ENCODE measurements around the gene ADNP2.
"Not testable (repeated sequence)": the region's sequence is repeated elsewhere in the genome, so short reads cannot be mapped to it uniquely, and the experiment has no call there.

ADNP2 gene

DNA sequence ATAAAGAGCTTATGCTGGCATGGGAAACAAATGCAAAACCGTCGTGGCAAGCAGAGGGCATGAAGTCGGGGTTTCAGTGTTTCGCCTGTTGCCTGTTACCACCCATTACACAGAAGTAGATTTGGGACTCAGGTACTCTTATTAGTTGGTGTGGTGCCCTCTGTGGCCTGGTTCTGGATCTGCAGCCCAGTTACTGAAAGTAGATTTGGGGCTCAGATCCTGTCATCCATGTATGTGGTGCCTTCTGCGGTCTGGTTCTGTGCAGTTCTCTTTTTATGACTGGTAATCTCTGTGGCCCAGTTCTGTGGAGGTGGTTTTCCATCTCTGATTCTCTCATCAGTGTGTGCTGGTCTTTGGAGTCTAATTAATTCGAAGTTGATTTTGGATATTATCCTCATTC lies 45.2 kb downstream of the ADNP2 start:
- Histone ChIP-seq H3K9ac (ENCODE audit: low read depth, low read length) (no peak overlapping the region), H3K4me3 (ENCODE audit: low read depth, low read length) (no peak overlapping the region)

DNA sequence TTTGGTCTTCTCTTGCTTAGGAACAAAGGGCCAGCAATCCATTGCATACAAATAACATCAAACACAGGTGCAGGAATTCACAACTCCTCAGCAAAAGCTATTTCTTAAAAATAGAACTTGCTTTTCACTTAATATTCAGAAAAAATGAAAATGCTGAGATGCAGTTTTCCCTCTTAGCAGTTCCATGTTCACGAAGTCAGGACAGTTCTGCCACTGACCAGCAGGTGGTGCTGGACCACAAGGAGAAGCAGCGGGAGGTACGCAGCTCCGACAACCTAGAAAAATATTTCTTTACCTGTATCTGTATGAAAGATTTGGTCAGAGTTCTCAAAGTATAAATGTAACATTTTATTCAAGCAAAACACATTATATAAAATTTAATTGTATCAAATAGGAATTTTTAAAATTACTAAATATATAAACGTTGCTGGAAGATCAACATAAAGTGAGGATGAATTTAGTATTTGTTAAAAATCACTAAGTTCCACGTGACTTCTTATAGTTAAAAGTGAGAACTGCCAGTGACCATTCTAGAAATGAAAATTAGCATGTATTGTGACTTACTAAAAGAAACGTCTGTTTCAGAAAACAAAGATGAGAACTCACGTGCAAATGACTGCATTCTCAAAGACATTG lies 48.8 kb downstream of the ADNP2 start:
- Histone ChIP-seq H3K9ac (ENCODE audit: low read depth, low read length) (no peak overlapping the region), H3K4me1 (ENCODE audit: control insufficient read depth, insufficient read depth, low read length) (no peaks in the 10 kb centered on the region), H3K27me3 (ENCODE audit: control insufficient read depth, insufficient read depth, low read length) (no peaks in the 10 kb centered on the region), H3K9me3 (ENCODE audit: control insufficient read depth, insufficient read depth, low read length) (no peaks in the 10 kb centered on the region), H3K36me3 (ENCODE audit: control insufficient read depth, insufficient read depth, low read length) (no peaks in the 10 kb centered on the region), H3K4me3 (ENCODE audit: low read depth, low read length) (no peak overlapping the region)

More for the DNA sequence above, 45.2 kb downstream of the ADNP2 start:
- Histone ChIP-seq H3K36me3 (ENCODE audit: control insufficient read depth, insufficient read depth, low read length) (peaks cover 7% of the 10 kb centered on the region), H3K27me3 (ENCODE audit: control insufficient read depth, insufficient read depth, low read length) (no peaks in the 10 kb centered on the region), H3K4me1 (ENCODE audit: control insufficient read depth, insufficient read depth, low read length) (no peaks in the 10 kb centered on the region), H3K9me3 (ENCODE audit: control insufficient read depth, insufficient read depth, low read length) (no peaks in the 10 kb centered on the region)

GRCh38 chr18:80158365-80158764 lies 49.3 kb downstream of the ADNP2 start:
- H3K9me3 ChIP-seq (ENCODE audit: control insufficient read depth, insufficient read depth, low read length) = no peaks in the 10 kb centered on the region
- H3K36me3 ChIP-seq (ENCODE audit: control insufficient read depth, insufficient read depth, low read length) = no peaks in the 10 kb centered on the region
- no peaks in the 10 kb centered on the region for H3K27me3 ChIP-seq (ENCODE audit: control insufficient read depth, insufficient read depth, low read length)
- no peak overlapping the region for H3K4me3 ChIP-seq (ENCODE audit: low read depth, low read length)
- H3K9ac ChIP-seq (ENCODE audit: low read depth, low read length) = no peak overlapping the region
- H3K4me1 ChIP-seq (ENCODE audit: control insufficient read depth, insufficient read depth, low read length) = no peaks in the 10 kb centered on the region

GRCh38 chr18:80159713-80160636 lies 50.9 kb downstream of the ADNP2 start:
- Histone ChIP-seq H3K9me3 (ENCODE audit: control insufficient read depth, insufficient read depth, low read length) (peaks cover 3% of the 10 kb centered on the region), H3K36me3 (ENCODE audit: control insufficient read depth, insufficient read depth, low read length) (no peaks in the 10 kb centered on the region), H3K27me3 (ENCODE audit: control insufficient read depth, insufficient read depth, low read length) (no peaks in the 10 kb centered on the region), H3K9ac (ENCODE audit: low read depth, low read length) (no peak overlapping the region), H3K4me1 (ENCODE audit: control insufficient read depth, insufficient read depth, low read length) (no peaks in the 10 kb centered on the region), H3K4me3 (ENCODE audit: low read depth, low read length) (no peak overlapping the region)

DNA sequence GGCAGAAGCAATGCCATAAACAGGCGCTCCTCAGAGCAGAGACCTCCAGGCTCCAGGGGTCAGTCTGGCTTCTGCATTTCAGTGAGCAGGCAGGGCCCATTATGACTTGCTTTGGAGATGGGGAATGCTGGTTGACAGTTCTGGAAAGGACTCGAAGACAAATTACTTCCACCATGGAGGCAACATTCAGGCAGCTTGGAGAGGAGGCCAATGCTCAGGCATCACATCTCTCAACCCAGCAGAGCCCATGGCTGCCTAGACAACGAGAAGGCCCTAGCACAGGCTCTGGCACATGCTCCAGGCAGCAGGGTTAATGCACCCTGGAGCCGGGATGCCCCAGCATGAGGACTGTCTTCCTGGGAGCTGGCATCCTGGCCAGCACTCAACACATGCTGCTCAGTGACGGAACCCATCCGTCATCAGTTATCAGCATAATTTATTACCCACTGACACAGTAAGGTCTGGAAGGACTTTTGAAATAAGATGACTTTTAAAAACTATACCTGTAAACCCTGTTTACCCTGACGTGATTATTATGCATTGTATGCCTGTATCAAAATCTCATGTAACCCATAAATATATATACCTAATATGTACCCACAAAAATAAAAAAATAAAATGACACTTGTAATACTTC lies 52.8 kb downstream of the ADNP2 start:
- H3K4me1 ChIP-seq (ENCODE audit: control insufficient read depth, insufficient read depth, low read length) = no peaks in the 10 kb centered on the region
- no peak overlapping the region for H3K4me3 ChIP-seq (ENCODE audit: low read depth, low read length)
- no peak overlapping the region for H3K9ac ChIP-seq (ENCODE audit: low read depth, low read length)
- H3K36me3 ChIP-seq (ENCODE audit: control insufficient read depth, insufficient read depth, low read length) = no peaks in the 10 kb centered on the region
- H3K9me3 ChIP-seq (ENCODE audit: control insufficient read depth, insufficient read depth, low read length) = peaks cover 3% of the 10 kb centered on the region
- no peaks in the 10 kb centered on the region for H3K27me3 ChIP-seq (ENCODE audit: control insufficient read depth, insufficient read depth, low read length)

GRCh38 chr18:80163183-80163582 lies 54.1 kb downstream of the ADNP2 start:
- H3K9ac ChIP-seq (ENCODE audit: low read depth, low read length) = no peak overlapping the region
- no peaks in the 10 kb centered on the region for H3K27me3 ChIP-seq (ENCODE audit: control insufficient read depth, insufficient read depth, low read length)
- no peaks in the 10 kb centered on the region for H3K4me1 ChIP-seq (ENCODE audit: control insufficient read depth, insufficient read depth, low read length)
- no peak overlapping the region for H3K4me3 ChIP-seq (ENCODE audit: low read depth, low read length)
- no peaks in the 10 kb centered on the region for H3K36me3 ChIP-seq (ENCODE audit: control insufficient read depth, insufficient read depth, low read length)
- peaks cover 3% of the 10 kb centered on the region for H3K9me3 ChIP-seq (ENCODE audit: control insufficient read depth, insufficient read depth, low read length)

DNA sequence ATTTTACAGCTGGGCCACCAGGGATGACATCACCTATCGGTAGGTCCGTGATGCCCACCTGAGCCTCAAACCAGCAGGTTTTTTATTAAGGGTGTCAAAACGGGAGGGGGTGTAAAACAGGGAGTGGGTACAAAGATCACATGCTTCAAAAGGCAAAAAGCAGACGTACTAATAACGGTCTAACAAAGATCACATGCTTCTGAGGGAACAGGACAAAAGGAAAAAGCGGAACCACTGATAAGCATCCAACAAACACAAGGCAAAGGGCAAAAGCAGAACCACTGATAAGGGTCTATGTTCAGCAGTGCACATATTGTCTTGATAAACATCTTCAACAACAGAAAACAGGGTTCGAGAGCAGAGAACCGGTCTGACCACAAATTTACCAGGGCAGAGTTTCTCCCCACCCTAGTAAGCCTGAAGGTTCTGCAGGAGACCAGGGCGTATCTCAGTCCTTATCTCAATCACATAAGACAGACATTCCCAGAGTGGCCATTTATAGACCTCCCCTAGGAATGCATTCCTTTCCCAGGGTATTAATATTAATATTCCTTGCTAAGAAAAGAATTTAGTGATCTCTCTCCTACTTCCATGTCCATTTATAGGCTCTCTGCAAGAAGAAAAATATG lies 55.8 kb downstream of the ADNP2 start:
- H3K9ac ChIP-seq (ENCODE audit: low read depth, low read length); H3K4me3 ChIP-seq (ENCODE audit: low read depth, low read length); H3K9me3 ChIP-seq (ENCODE audit: control insufficient read depth, insufficient read depth, low read length); H3K36me3 ChIP-seq (ENCODE audit: control insufficient read depth, insufficient read depth, low read length); H3K4me1 ChIP-seq (ENCODE audit: control insufficient read depth, insufficient read depth, low read length); H3K27me3 ChIP-seq (ENCODE audit: control insufficient read depth, insufficient read depth, low read length): not testable (repeated sequence)

DNA sequence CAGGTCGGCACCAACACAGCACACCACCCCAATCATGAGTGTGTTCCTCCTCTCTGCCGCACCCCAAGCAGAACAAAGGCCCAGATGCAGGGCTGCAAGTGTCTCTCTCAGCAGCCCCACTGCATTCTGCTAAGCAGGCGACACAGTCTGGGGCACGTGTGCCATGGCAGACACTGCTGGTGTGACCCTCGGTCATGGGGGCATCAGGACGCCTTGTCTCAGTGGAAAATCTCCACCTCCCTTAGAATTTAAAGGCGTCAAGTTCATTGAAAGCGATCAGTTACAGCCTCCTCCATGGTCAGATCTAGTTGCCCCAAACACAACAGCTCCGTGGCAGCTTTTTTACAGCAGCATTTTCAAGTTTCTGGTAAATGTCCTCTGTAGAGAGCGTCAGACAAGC lies 57.2 kb downstream of the ADNP2 start:
- H3K9ac ChIP-seq (ENCODE audit: low read depth, low read length) = no peak overlapping the region
- H3K27me3 ChIP-seq (ENCODE audit: control insufficient read depth, insufficient read depth, low read length) = no peaks in the 10 kb centered on the region
- peaks cover 3% of the 10 kb centered on the region for H3K9me3 ChIP-seq (ENCODE audit: control insufficient read depth, insufficient read depth, low read length)
- no peaks in the 10 kb centered on the region for H3K4me1 ChIP-seq (ENCODE audit: control insufficient read depth, insufficient read depth, low read length)
- H3K36me3 ChIP-seq (ENCODE audit: control insufficient read depth, insufficient read depth, low read length) = no peaks in the 10 kb centered on the region
- H3K4me3 ChIP-seq (ENCODE audit: low read depth, low read length) = no peak overlapping the region

DNA sequence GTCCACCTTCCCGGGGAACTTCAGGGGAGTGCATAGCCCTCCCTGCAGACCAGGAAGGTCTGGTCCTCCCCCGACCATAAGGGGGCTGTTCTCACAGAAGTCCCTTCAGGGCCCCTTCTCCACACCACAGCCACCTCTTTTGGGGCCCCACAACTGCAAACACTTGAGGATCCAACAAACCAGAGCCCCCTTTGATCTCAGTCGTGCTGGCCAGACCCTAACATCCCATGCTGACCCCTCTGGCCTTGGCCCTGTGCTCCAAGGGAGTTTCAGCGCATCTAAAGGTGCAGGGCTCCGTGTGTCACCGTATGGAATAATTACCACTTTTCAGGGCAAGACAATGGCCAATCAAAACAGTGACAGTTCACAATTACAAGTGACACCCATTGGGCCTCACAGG lies 57.7 kb downstream of the ADNP2 start:
- no peaks in the 10 kb centered on the region for H3K4me1 ChIP-seq (ENCODE audit: control insufficient read depth, insufficient read depth, low read length)
- no peaks in the 10 kb centered on the region for H3K36me3 ChIP-seq (ENCODE audit: control insufficient read depth, insufficient read depth, low read length)
- H3K9me3 ChIP-seq (ENCODE audit: control insufficient read depth, insufficient read depth, low read length) = peaks cover 3% of the 10 kb centered on the region
- H3K4me3 ChIP-seq (ENCODE audit: low read depth, low read length) = no peak overlapping the region
- no peak overlapping the region for H3K9ac ChIP-seq (ENCODE audit: low read depth, low read length)
- no peaks in the 10 kb centered on the region for H3K27me3 ChIP-seq (ENCODE audit: control insufficient read depth, insufficient read depth, low read length)

- Histone ChIP-seq H3K4me3 (ENCODE audit: low read depth, low read length) (no peak overlapping the region), H3K9ac (ENCODE audit: low read depth, low read length) (no peak overlapping the region), H3K36me3 (ENCODE audit: control insufficient read depth, insufficient read depth, low read length) (no peaks in the 10 kb centered on the region)
Observed at GRCh38 chr18:80167331-80167730, 58.3 kb downstream of the ADNP2 start.

DNA sequence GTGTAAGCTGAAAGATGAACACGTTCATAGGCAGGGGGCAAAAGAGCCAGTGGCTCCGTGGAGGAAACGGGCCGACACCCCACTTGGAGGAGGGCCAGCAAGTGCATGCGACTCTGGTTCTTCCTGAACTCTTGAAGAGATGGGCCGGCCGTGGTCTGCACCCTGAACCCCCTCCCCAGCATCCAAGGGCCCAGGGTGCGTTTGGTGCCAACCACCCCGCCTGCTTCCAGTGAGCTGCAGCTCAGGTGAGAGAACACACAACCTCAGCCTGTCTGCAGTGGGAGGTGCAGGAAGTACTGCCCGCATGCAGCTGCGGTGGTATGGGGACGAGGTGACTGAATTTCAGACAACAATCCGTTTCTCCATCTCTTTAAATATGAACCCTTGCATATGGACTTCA lies 58.9 kb downstream of the ADNP2 start:
- no peaks in the 10 kb centered on the region for H3K27me3 ChIP-seq (ENCODE audit: control insufficient read depth, insufficient read depth, low read length)
- H3K36me3 ChIP-seq (ENCODE audit: control insufficient read depth, insufficient read depth, low read length) = no peaks in the 10 kb centered on the region
- H3K9ac ChIP-seq (ENCODE audit: low read depth, low read length) = no peak overlapping the region
- H3K4me3 ChIP-seq (ENCODE audit: low read depth, low read length) = no peak overlapping the region
- no peaks in the 10 kb centered on the region for H3K4me1 ChIP-seq (ENCODE audit: control insufficient read depth, insufficient read depth, low read length)
- H3K9me3 ChIP-seq (ENCODE audit: control insufficient read depth, insufficient read depth, low read length) = peaks cover 3% of the 10 kb centered on the region

More at GRCh38 chr18:80167331-80167730, 58.3 kb downstream of the ADNP2 start:
- H3K27me3 ChIP-seq (ENCODE audit: control insufficient read depth, insufficient read depth, low read length) = no peaks in the 10 kb centered on the region
- no peaks in the 10 kb centered on the region for H3K4me1 ChIP-seq (ENCODE audit: control insufficient read depth, insufficient read depth, low read length)
- peaks cover 3% of the 10 kb centered on the region for H3K9me3 ChIP-seq (ENCODE audit: control insufficient read depth, insufficient read depth, low read length)
